SW 1271 (cell line): Measurements from ENCODE around the gene DNAJB8.

ENCODE experiments used
- DNase-seq, 2 experiments: peaks; one replicate each; lab custom pipeline; 2025; lab: John Stamatoyannopoulos, UW

DNAJB8 gene

GRCh38 chr3:128494367-128494650, 27.6 kb upstream of the DNAJB8 start:
- DNase-seq: no peak

DNA sequence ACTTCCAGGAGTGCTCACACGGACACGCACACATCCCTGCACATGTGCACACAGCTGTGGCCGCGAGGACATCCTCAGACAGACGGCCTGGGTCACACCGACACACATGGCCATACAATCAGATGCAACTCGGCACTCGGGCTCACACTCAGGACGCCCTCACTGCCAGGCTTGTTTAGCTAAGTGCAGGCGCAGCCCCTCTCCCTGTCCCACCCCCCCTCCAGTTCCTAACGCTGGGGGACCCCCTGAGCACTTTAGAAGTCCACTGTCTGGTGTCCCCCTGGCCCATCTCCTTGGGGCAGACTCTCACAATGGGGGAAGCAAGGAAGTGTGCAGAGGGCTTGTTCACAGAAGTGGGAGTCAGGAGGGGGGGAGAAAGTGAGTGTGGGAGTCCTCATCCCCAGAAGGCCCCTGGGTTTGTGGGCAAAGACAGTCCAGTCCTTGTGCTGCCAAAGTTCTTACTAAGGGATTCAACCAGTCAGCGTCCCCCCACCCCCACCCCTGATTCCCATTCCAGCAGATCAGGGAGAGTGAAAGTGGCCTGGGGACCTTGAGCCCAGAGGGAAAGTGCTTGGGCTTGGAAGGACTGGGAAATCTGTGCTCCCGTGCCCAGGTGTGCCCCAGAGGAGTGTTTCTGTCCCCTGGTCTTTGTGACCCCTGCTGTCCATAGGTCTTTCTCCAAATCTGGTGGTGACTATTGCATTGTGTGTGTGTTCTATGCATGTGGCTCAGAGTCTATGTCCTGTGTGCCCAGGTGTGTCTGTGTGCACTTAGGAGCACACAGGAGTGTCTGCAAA, 27.1 kb upstream of the DNAJB8 start:
- DNase-seq: no peak

GRCh38 chr3:128492671-128493569, 26.2 kb upstream of the DNAJB8 start, which contains the start of gene GATA2:
TSS of gene GATA2 (minus strand) at chr3:128493201. CDS start at chr3:128487031, 6,170 bp downstream.
- DNase-seq: no peak

DNA sequence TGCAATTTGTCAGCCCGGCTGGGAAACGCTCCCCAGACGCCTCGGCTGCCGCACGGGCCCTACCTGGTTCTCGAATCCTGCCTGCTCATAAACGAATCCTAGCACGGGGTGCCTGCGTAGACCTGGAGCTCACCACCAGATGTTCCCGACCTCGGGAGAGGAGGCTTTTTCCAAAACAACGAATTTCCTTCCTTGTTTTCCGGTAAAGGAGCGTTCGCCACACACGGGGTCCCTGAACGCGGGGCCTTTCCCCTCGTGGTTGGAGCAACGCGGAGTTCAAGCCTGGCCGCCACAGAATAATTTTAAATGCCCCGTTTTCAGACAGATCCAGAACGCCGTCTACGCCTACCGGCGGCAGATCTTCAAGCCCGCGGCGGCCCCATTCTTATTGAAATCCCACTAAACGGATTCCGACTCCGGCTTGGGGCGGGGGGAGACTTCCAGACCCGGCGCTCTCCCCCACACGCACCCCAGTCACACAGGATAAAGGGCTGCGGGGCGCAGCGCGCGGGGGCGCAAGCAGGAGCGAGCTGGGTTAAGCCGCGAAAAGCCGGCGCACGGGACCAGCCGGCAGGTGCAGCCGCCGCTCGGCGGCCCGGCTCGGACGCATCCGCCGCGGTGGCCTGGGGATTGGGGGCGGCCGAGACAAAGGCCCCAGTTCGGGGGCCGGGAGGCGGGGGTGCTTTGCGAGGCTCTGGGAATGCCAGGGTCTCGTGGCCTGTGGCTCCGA, 25.4 kb upstream of the DNAJB8 start:
- DNase-seq: no peak

DNA sequence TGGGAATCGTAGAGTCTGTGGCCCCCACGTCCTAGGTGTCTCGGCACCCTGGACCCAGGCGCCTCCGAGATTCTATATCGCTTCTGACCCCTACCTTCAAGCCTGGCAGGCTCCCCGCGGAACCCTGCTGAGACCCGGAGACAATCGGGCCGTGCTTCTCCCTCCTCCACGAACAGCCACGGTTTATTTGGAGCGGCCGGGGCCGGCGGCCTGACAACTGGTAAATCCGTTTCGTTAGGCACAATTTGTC, 24.9 kb upstream of the DNAJB8 start:
- no peak for DNase-seq

DNA sequence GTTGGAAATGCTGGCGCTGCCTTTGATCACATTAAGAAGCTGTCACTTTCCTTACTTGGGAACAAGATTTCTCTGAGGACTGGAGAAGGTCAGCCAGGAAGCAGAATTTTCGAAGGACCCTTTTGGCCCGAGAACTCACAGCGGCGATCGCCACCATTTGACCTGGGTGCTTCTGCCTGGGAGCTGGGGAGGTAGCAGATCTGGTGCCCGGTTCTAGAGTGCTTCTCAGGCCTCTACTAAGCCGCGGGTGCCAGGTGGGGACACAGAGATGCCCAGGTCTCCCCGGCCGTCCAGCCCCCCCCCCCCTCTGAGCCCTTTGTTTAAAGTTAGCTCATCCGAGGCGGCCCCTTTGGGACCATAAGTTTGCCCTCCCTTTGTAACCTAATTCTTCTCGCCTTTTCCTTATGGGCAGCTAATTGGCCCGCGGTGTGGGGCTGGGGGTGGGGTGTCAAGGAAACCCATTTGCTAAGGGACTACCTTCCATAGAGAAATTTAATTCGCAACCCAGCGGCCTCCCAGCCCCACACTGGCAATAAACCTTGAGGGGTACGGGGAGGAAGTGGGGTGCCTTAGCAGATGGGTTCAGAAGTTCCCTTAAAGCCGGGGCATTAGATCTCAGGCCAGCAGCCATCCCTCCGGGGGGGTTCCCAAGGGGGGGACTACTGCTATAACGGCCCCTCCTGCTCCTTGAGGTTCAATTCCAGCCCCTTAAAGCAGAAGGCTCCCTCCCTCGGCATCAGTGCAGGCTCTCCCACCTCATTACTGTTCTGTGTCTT, 24.4 kb upstream of the DNAJB8 start:
- no peak for DNase-seq

DNA sequence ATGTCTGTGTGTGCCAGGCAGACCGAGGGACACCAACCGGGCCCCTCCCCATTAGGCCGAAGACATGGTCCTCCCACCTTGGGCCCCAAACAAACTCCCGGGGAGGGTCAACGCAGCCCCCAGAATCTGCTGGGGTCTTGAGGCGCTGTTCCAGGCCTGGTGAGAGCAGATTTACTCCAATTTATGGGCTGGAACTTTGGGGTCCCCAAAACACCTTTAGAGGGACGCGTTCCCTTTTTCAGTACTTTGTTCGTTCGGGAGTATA, 23.9 kb upstream of the DNAJB8 start:
- no peak for DNase-seq

- peak in 1 of 2 experiments; percentile 42 for DNase-seq
Measured at GRCh38 chr3:128489927-128490649, 23.4 kb upstream of the DNAJB8 start.

GRCh38 chr3:128489674-128489926, 22.9 kb upstream of the DNAJB8 start:
- DNase-seq: no peak

GRCh38 chr3:128488991-128489673, 22.4 kb upstream of the DNAJB8 start:
- peak in 1 of 2 experiments; percentile 41 for DNase-seq

GRCh38 chr3:128488636-128488990, 21.9 kb upstream of the DNAJB8 start:
- DNase-seq: no peak

DNA sequence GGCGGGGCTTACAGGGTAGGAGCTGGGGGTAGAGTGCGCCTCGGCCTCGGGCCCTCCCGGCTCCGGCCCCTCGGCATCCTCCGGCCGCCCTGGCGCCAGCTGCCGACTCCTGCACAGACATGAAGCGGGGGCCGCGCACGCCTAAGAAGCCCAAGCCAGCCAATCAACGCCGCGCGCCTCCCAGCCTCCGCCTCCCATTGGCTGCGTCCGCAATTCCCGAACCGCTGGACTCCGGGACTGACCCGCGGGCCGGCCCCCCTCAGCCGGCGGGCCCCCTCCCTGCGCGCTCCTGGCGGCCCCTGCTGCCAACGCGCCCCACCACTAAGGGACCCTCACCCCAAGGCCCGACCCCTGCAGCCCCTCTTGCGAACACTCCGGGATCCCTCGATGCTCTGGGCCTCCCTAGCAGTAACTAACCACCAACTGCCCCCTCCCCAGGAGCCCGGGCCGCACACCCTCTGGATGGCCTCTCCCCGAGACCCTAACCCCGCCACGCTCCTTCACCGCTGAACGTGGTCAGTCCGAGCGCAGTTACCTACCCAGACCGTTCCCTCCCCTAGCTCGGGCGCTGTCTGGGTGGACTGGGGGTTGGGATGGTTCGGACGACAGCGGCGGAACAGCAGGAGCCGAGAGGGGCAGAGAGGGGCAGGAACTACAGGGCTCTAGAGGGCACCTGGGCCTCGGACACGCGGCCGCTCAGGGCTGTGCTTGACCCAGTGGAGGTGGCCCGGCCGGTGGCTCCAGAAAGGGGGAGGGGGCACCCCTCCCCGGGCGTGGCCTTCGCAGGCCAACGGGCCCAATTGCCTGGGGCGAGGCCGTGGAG, 21.3 kb upstream of the DNAJB8 start:
- DNase-seq: peak; percentile 62 to 84

DNA sequence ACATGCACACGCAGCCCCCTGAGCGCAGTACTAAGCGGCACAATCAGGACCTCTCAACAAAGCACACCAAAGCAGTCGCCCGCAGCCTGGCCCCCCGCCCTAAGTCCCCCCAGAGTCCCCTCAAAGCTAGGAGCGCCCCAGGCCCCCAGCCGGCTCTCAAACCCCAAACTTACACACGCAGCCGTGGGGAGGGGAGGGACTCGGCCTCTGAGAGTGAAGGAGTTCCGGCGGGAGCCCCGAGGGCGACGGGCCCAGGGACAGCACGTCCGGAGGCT, 20.8 kb upstream of the DNAJB8 start:
- DNase-seq: no peak

DNA sequence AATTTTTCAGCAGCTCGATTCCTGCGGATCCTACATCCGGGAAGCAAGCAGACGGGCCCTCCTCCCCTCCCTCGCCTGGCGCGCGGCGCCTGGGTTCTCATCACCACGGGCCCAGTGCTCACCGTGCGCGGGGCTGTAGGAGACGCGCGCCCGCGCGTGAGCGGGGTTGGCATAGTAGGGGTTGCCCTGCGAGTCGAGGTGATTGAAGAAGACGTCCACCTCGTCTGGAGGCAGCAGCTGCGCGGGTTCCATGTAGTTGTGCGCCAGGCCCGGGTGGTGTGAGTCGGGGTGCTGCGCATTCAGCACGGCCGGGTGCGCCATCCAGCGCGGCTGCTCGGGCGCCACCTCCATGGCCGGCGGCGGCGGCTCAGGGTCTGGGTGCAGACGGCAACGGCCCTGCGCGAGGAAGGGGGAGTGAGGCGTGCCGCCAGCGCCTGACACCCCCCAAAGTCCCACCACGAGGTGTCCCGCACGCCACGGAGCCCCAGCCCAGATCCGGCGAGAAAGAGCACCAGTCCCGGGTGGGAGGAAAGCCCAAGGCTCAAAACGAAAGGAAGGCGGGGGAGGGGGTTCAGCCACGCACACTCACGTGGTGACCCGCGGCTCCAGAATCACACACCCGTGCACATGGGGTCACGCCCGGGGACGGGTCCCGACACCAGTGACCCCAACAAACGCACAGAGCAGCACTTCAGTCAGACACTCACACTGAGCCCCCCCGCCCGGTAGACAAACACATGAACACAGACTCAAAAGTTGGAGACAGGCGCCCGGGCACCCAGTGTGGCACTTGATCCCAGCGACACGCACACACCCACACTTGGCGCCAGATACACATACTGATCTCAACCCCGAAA, 20.2 kb upstream of the DNAJB8 start:
- DNase-seq: no peak

DNA sequence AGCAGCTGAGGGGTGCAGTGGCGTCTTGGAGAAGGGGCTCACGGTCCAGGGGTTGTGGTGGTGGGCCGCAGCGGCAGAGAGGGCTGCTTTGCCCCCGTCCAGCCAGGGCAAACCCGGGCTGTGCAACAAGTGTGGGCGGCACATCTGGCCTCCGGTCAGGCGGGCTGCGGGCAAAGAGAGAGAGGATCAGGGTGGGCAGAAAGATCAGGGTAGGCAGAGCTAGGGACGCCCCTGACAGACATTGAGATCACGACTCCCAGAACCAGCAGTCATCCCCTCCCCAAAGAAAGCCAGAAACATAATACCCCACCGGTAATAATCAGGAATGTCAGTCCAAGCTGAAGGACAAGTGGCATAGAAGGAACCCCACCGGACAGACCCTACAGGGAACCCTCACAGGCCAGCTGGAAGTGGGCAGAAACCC, 19.5 kb upstream of the DNAJB8 start:
- DNase-seq: no peak

GRCh38 chr3:128485282-128486204, 18.9 kb upstream of the DNAJB8 start:
- DNase-seq: no peak

GRCh38 chr3:128484404-128485281, 18.0 kb upstream of the DNAJB8 start:
- no peak for DNase-seq
